Measurements from ENCODE around the gene NEU1. TPM values are rescaled to one million over a fixed set of nuclear protein-coding genes. Genes with fewer than 3 reads are reported as not detected.

The NEU1 gene
- polyA plus RNA-seq, 1 of the 3 experiments (the other 2 are of a cell fraction) = 43.0 TPM

DNA sequence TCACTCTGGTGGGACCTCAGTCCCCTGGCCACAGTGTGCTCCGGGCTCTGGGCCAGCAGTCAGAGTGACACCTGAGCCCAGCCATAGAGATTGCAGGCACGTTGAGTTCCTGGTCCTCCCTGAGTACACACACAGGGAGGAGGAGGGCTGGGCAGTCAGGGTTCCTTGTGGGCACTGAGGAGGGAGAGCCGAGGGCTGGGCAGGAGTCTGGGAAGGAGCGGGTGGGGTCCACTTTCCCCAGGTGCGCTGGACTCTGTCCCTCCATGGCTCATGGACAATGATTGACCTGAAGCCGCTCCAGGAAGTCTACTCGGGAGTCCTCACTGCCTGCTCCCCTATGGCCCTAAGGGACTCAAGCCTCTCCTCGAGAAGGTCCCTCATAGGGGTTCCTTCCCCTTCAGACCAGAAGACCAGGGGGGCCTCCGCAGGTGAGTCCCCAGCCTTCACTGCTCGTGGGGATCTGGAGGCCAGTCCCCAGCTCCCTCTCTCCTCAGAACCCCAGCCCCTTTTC, 15.1 kb upstream of the NEU1 start (continued):
- TF ChIP-seq, protein P1, sequence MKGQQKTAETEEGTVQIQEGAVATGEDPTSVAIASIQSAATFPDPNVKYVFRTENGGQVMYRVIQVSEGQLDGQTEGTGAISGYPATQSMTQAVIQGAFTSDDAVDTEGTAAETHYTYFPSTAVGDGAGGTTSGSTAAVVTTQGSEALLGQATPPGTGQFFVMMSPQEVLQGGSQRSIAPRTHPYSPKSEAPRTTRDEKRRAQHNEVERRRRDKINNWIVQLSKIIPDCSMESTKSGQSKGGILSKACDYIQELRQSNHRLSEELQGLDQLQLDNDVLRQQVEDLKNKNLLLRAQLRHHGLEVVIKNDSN (IDR thresholded peaks at IDR 0.05; ENCODE audit: borderline replicate concordance, low read depth) = no peak

DNA sequence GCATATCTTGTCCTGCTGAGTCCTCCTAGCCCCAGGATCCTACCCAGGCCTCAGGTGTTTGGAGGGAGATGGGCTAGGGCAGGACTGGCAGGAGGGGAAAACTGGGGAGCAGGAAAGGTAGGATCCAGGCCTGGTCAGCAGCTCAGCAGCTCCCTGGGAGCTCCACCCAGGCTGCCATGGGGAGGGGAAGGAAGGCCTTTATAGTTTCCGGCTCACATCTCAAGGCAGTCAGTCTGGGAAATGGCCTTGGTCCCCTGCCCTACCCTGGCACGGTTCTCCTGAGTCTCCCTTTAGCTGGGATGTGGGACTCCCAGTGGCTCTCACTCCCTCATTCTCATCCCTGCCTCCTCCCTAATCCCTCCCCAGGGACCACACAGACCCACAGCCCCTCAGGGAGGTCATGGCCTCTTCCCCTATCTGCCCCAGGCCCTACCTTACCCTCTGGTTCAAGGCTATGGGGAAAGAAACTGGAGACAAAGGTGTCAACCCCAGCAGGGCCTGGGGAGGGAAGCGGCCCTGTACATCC, 14.6 kb upstream of the NEU1 start:
- Histone ChIP-seq H3K9ac (no peak overlapping the region), H3K4me3 (ENCODE audit: low read depth in 2 of 2, low read length in 1 of 2) (no peak overlapping the region), H3K79me2 (ENCODE audit: insufficient read depth) (no peaks in the 10 kb centered on the region), H3K9me2 (no peaks in the 10 kb centered on the region), H2AFZ (ENCODE audit: low read depth) (no peak overlapping the region), H3K9me3 (no peaks in the 10 kb centered on the region), H3K4me2 (no peak overlapping the region), H4K20me1 (ENCODE audit: insufficient read depth) (no peaks in the 10 kb centered on the region), H3K4me1 (ENCODE audit: control insufficient read depth in 1 of 2, insufficient read depth in 2 of 2, low read depth in 1 of 2, low read length in 1 of 2) (no peaks in the 10 kb centered on the region), H3K36me3 (replicated peaks in 1 of 2; ENCODE audit: control insufficient read depth in 1 of 2, insufficient read depth in 2 of 2, low read length in 1 of 2) (peaks cover 0 to 23% of the 10 kb centered on the region in 2 experiments), H3K27me3 (ENCODE audit: insufficient read depth) (no peaks in the 10 kb centered on the region), H3K27ac (ENCODE audit: low read depth in 2 of 2, low read length in 1 of 2) (no peak overlapping the region), H3F3A (replicated peaks; ENCODE audit: insufficient read depth) (peaks cover 3% of the 10 kb centered on the region)
- CTCF ChIA-PET = interaction anchor here (1.0 to 2.3 kb wide), 3 partner anchors 12 to 197 kb away, joined by 3 to 16 read pairs (median 5); no protein-coding TSS in a partner anchor
- peak; percentile 10 for DNase-seq
- POLR2A ChIA-PET = no interaction called here
- WGBS (ENCODE audit: low lambda C conversion rate) = 71% methylated on average over 1 of the region's 3 CpGs
- TF ChIP-seq, protein P2, sequence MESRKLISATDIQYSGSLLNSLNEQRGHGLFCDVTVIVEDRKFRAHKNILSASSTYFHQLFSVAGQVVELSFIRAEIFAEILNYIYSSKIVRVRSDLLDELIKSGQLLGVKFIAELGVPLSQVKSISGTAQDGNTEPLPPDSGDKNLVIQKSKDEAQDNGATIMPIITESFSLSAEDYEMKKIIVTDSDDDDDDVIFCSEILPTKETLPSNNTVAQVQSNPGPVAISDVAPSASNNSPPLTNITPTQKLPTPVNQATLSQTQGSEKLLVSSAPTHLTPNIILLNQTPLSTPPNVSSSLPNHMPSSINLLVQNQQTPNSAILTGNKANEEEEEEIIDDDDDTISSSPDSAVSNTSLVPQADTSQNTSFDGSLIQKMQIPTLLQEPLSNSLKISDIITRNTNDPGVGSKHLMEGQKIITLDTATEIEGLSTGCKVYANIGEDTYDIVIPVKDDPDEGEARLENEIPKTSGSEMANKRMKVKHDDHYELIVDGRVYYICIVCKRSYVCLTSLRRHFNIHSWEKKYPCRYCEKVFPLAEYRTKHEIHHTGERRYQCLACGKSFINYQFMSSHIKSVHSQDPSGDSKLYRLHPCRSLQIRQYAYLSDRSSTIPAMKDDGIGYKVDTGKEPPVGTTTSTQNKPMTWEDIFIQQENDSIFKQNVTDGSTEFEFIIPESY (IDR thresholded peaks at IDR 0.05; ENCODE audit: borderline replicate concordance, low read depth) = no peak
- TF ChIP-seq MXI1 (IDR thresholded peaks at IDR 0.05; ENCODE audit: low read depth, low read length) (no peak), RCOR1 (IDR thresholded peaks at IDR 0.05; ENCODE audit: low read length) (no peak), RXRA (IDR thresholded peaks at IDR 0.05; ENCODE audit: borderline replicate concordance, low read depth) (no peak), MEF2A (IDR thresholded peaks at IDR 0.05; ENCODE audit: borderline replicate concordance, low read depth) (no peak), CHD2 (IDR thresholded peaks at IDR 0.05; ENCODE audit: low read length, partially characterized antibody) (no peak), SIN3A (IDR thresholded peaks at IDR 0.05; ENCODE audit: borderline replicate concordance, low read depth, low read length) (no peak), RFX5 (IDR thresholded peaks at IDR 0.05; ENCODE audit: low read length) (no peak)

DNA sequence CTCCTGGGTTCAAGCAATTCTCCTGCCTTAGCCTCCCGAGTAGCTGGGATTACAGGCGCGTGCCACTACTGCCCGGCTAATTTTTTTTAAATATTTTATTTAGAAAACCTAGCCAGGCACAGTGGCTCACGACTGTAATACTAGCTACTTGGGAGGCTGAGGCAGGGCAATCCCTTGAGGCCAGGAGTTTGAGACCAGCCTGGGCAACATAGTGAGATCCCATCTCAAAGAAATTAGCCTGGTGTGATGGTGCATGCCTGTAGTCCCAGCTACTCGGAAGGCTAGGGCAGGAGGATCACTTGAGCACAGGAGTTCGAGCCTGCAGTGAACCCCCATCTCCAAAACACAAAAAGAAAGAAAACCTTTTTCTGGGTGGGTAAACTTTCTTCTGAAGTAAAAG, 13.7 kb upstream of the NEU1 start:
- Histone ChIP-seq H3K27ac (ENCODE audit: low read depth in 2 of 2, low read length in 1 of 2) (no peak overlapping the region), H3K36me3 (replicated peaks in 1 of 2; ENCODE audit: control insufficient read depth in 1 of 2, insufficient read depth in 2 of 2, low read length in 1 of 2) (peaks cover 0 to 17% of the 10 kb centered on the region in 2 experiments), H3K27me3 (ENCODE audit: insufficient read depth) (no peaks in the 10 kb centered on the region), H3K4me1 (ENCODE audit: control insufficient read depth in 1 of 2, insufficient read depth in 2 of 2, low read depth in 1 of 2, low read length in 1 of 2) (no peaks in the 10 kb centered on the region), H3K9me3 (no peaks in the 10 kb centered on the region), H3K4me3 (ENCODE audit: low read depth in 2 of 2, low read length in 1 of 2) (no peak overlapping the region), H3K79me2 (ENCODE audit: insufficient read depth) (no peaks in the 10 kb centered on the region), H3F3A (replicated peaks; ENCODE audit: insufficient read depth) (no peaks in the 10 kb centered on the region), H3K9ac (no peak overlapping the region), H3K4me2 (no peak overlapping the region), H4K20me1 (ENCODE audit: insufficient read depth) (no peaks in the 10 kb centered on the region), H3K9me2 (no peaks in the 10 kb centered on the region), H2AFZ (ENCODE audit: low read depth) (no peak overlapping the region)
- 81% methylated on average over 7 of the region's 7 CpGs for WGBS (ENCODE audit: low lambda C conversion rate)
- DNase-seq = no peak
- ChIA-PET CTCF (interaction anchor here (1.0 to 2.3 kb wide), 3 partner anchors 12 to 196 kb away, joined by 3 to 16 read pairs (median 5); no protein-coding TSS in a partner anchor), POLR2A (no interaction called here)
- TF ChIP-seq NRF1 (IDR thresholded peaks at IDR 0.05; ENCODE audit: low read depth, low read length) = no peak
- TF ChIP-seq POLR2AphosphoS5 (IDR thresholded peaks at IDR 0.05; ENCODE audit: low read depth, low read length) = no peak
- TF ChIP-seq SIN3A (IDR thresholded peaks at IDR 0.05; ENCODE audit: borderline replicate concordance, low read depth, low read length) = no peak
- TF ChIP-seq, protein P3, sequence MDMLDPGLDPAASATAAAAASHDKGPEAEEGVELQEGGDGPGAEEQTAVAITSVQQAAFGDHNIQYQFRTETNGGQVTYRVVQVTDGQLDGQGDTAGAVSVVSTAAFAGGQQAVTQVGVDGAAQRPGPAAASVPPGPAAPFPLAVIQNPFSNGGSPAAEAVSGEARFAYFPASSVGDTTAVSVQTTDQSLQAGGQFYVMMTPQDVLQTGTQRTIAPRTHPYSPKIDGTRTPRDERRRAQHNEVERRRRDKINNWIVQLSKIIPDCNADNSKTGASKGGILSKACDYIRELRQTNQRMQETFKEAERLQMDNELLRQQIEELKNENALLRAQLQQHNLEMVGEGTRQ (IDR thresholded peaks at IDR 0.05; ENCODE audit: borderline replicate concordance, low read depth, low read length) = no peak
- TF ChIP-seq, protein P2 (IDR thresholded peaks at IDR 0.05; ENCODE audit: borderline replicate concordance, low read depth) = no peak
